A673 (cell line): Measurements from ENCODE around the gene PRDM4. TPM values are rescaled to one million over a fixed set of nuclear protein-coding genes. Genes with fewer than 3 reads are reported as not detected.

Experiments
- BruUV-seq: library from RNA; stranded (reverse); fragments of 400-500 nt; replicated peaks from 2 replicates; lab custom pipeline; 2021; lab: Mats Ljungman, UMichigan
- CTCF ChIA-PET: fragments of 300-600 bp; sonication (Branson Sonifier 250); formaldehyde crosslinking; loops from one replicate; lab custom pipeline; 2022; ENCODE audit warnings: antibody characterized with exemption; lab: Charles Lee
- POLR2A ChIA-PET: fragments of 300-600 bp; sonication (Branson Sonifier 250); formaldehyde crosslinking; loops from one replicate; lab custom pipeline; 2022; ENCODE audit warnings: antibody characterized with exemption; ENCODE audit not compliant: low non-redundant PET; lab: Charles Lee
- DNase-seq: peaks from one replicate; pipeline ENCODE4 v3.0.0-alpha.2; 2015; ENCODE audit warnings: low spot score
- H3K27ac ChIP-seq: fragments of 200-600 bp; sonication (generic); 2 replicates; pipeline ENCODE4 v1.5.1; 2016; ENCODE audit warnings: mixed run types, low read depth, mild to moderate bottlenecking, mixed read lengths, antibody characterized with exemption, low read length; ENCODE audit not compliant: poor library complexity, severe bottlenecking
- H3K27me3 ChIP-seq: fragments of 200-600 bp; sonication (generic); replicated peaks from 2 replicates; pipeline ENCODE4 v1.6.1; 2017; ENCODE audit warnings: mixed run types, low read depth, mild to moderate bottlenecking, mixed read lengths, antibody characterized with exemption, low read length; ENCODE audit not compliant: insufficient read depth, poor library complexity
- H3K36me3 ChIP-seq: fragments of 200-600 bp; sonication (generic); 2 replicates; pipeline ENCODE4 v1.6.1; 2016; ENCODE audit warnings: mixed run types, mild to moderate bottlenecking, mixed read lengths, antibody characterized with exemption, low read length; ENCODE audit not compliant: insufficient read depth, poor library complexity, severe bottlenecking
- H3K4me1 ChIP-seq: fragments of 200-600 bp; sonication (generic); 2 replicates; pipeline ENCODE4 v1.6.1; 2017; ENCODE audit warnings: mixed run types, mild to moderate bottlenecking, mixed read lengths, antibody characterized with exemption, low read length; ENCODE audit not compliant: insufficient read depth, poor library complexity, severe bottlenecking
- H3K4me3 ChIP-seq: fragments of 200-600 bp; sonication (generic); 2 replicates; pipeline ENCODE4 v1.5.1; 2016; ENCODE audit warnings: low read depth, mixed run types, mild to moderate bottlenecking, mixed read lengths, low read length; ENCODE audit not compliant: poor library complexity, severe bottlenecking
- H3K9me3 ChIP-seq: fragments of 200-600 bp; sonication (generic); 2 replicates; pipeline ENCODE4 v1.6.1; 2016; ENCODE audit warnings: mixed run types, low read depth, mild to moderate bottlenecking, mixed read lengths, antibody characterized with exemption, low read length; ENCODE audit not compliant: poor library complexity, severe bottlenecking
- EZH2 ChIP-seq: fragments of 200-600 bp; sonication (generic); IDR thresholded peaks from 2 replicates; pipeline ENCODE4 v1.6.1; 2017; ENCODE audit warnings: borderline replicate concordance, low read depth, mild to moderate bottlenecking, mixed read lengths, antibody characterized with exemption, low read length; ENCODE audit not compliant: poor library complexity, severe bottlenecking
- intact Hi-C: fragments of 100-400 bp; cut with micrococcal nuclease; formaldehyde crosslinking; loops from one replicate; pipeline ENCODE4 v1.10.0; 2022; ENCODE audit not compliant: unreplicated experiment
- total RNA-seq: library from RNA; stranded (reverse); gene quantifications from 2 replicates; pipeline ENCODE4 v1.2.3, GENCODE V29; 2021
- TF ChIP-seq, protein P1 (sequence below): fragments of 300-800, 200-600 bp; sonication (generic); conservative IDR thresholded peaks from 2 replicates; pipeline ENCODE4 v1.5.1; 2017; ENCODE audit warnings: low read depth, mild to moderate bottlenecking, antibody characterized with exemption, low read length, moderate library complexity, mixed read lengths

The PRDM4 gene
- total RNA-seq, 1 experiment from 2014 or later = 31.5 TPM

DNA sequence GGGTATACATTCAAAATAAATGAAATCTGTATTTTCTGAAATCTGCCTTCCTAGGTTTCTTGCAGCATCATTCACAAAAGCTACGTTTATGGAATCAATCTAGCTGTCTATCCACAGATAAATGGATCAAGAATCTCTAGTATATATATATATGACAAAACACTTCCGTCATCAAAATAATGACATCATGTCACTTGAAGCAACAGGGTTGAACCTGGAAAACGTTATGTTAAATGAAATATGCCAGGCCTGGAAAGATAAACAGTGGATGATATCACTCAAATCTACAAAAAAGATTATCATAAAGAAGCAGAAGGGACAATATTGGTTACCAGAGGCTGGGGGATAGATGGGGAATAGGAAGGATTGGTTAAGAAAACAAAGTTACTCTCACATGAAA, 42.2 kb upstream of the PRDM4 start:
- no peaks in the 10 kb centered on the region for H3K36me3 ChIP-seq
- CTCF ChIA-PET = no interaction called here
- TF ChIP-seq, protein P1, sequence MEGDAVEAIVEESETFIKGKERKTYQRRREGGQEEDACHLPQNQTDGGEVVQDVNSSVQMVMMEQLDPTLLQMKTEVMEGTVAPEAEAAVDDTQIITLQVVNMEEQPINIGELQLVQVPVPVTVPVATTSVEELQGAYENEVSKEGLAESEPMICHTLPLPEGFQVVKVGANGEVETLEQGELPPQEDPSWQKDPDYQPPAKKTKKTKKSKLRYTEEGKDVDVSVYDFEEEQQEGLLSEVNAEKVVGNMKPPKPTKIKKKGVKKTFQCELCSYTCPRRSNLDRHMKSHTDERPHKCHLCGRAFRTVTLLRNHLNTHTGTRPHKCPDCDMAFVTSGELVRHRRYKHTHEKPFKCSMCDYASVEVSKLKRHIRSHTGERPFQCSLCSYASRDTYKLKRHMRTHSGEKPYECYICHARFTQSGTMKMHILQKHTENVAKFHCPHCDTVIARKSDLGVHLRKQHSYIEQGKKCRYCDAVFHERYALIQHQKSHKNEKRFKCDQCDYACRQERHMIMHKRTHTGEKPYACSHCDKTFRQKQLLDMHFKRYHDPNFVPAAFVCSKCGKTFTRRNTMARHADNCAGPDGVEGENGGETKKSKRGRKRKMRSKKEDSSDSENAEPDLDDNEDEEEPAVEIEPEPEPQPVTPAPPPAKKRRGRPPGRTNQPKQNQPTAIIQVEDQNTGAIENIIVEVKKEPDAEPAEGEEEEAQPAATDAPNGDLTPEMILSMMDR = no peak
- TF ChIP-seq EZH2 = no peak
- H3K4me1 ChIP-seq = no peaks in the 10 kb centered on the region
- no TSS peak for BruUV-seq
- no peak overlapping the region for H3K4me3 ChIP-seq
- no peak overlapping the region for H3K27ac ChIP-seq
- DNase-seq = no peak
- H3K9me3 ChIP-seq = no peaks in the 10 kb centered on the region
- H3K27me3 ChIP-seq = peaks cover 22% of the 10 kb centered on the region
- POLR2A ChIA-PET = no interaction called here
- intact Hi-C loops = no loop called here

GRCh38 chr12:107801150-107801549, 40.2 kb upstream of the PRDM4 start:
- H3K27ac ChIP-seq = no peak overlapping the region
- no TSS peak for BruUV-seq
- ChIA-PET POLR2A (no interaction called here), CTCF (no interaction called here)
- no peaks in the 10 kb centered on the region for H3K36me3 ChIP-seq
- no peak overlapping the region for H3K4me3 ChIP-seq
- no peaks in the 10 kb centered on the region for H3K9me3 ChIP-seq
- intact Hi-C loops = no loop called here
- H3K27me3 ChIP-seq = peaks cover 39% of the 10 kb centered on the region
- TF ChIP-seq, protein P1 = no peak
- TF ChIP-seq EZH2 = no peak
- no peak for DNase-seq
- no peaks in the 10 kb centered on the region for H3K4me1 ChIP-seq

DNA sequence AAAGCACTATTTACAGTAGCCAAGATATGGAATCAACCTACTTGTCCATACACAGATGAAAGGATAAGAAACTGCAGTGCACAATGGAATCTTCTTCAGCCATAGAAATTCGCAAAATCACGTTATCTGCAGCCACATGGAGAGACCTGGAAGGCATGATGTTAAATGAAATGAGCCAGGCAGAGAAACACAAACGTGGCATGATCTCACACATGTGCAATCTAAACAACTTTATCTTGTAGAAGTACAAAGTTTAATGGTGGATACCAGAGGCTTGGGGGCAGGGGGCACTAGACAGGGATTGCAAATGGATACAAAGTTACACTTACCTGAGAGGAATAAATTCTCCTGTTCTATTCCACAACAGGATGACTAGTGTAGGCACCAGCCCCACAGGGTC, 37.6 kb upstream of the PRDM4 start:
- no peaks in the 10 kb centered on the region for H3K9me3 ChIP-seq
- no peaks in the 10 kb centered on the region for H3K36me3 ChIP-seq
- DNase-seq = no peak
- CTCF ChIA-PET = no interaction called here
- no peak overlapping the region for H3K27ac ChIP-seq
- no peak overlapping the region for H3K4me3 ChIP-seq
- peaks cover 58% of the 10 kb centered on the region for H3K27me3 ChIP-seq
- POLR2A ChIA-PET = no interaction called here
- no TSS peak for BruUV-seq
- intact Hi-C loops = no loop called here
- no peak for TF ChIP-seq EZH2
- TF ChIP-seq, protein P1 = no peak
- no peaks in the 10 kb centered on the region for H3K4me1 ChIP-seq
